ENCODE data around the gene PARK7.

Gene PARK7

DNA sequence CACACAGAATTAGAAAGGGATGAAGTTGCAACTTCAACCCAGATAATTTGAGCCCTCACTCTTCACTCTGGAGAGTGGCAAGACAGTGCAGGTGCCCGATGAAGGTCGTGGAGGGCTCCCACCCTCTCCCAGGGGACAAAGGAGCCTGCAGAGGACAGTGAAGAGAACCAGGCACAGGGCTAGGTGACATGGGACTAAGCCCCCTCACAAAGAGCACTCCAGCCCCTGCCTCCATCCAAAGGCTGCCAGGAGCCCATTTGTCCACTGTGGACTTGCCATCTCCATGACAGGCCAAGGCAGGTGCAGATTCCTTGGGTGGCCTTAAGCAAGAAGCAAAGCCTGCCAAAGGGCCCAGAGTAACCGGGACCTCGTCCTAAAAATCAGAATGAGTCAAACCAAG, 49.5 kb downstream of the PARK7 start:
- no peak for DNase-seq

DNA sequence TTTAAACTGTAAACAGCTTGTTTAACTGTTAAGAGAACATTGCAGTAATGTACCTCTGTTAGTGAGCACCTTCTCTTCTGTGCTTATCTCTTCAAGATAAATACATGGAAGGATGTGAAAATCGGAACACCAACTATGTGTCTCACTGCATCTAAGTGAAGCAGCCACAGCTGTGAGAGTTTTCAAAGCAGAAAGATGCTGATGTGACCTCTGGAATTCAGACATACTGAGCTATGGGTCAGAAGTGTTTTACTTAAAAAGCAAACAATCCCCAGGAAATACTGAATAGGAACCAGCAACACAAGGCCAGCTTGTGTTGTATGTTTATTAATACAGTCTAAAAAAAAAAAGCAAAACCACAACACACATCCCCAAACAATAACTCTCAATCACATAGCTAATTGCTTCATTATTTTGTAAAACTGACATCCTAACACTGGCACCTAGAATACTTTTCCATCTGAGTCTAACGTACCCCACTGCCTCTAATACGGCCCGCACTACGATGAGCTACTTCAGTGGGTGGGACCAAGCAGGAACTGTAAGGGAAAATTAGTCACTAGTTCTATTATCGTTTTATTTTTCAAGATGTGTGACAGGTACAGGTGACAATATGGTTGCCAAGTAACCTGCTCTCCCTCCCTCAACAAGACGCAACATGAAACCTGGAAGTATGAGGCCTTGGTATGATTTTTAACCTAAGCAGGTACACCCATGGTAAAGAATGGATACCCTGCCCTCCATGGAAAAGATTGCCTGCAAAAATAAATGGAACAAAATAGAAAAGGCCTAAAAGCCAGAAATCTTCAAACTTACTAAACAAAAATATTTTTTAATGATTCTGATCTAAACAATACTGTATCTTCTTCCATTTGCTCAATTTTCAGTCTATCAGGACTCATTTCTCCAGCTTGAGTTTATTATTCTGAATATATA, 50.7 kb downstream of the PARK7 start:
- DNase-seq: no peak

DNA sequence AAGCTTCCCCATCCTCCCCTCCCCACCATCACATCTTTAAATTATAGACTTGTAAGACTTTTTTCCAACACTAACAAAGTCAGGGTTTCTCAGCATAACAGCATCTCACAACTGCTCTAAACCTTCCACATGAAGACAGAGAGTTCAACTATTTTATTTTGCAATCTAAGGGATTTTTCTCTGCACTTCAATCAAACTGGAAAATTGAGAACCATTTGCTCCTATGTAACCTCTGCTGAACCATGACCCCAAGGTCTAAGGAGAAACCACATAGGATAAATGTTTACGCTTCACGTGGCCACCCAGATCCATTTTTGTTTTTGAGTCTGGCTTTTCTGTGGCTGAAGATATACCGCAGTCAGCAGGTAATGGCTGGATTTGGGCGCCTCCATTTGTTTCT, 51.4 kb downstream of the PARK7 start:
- no peak for DNase-seq

GRCh38 chr1:8013399-8013798, 51.9 kb downstream of the PARK7 start:
- DNase-seq: no peak

DNA sequence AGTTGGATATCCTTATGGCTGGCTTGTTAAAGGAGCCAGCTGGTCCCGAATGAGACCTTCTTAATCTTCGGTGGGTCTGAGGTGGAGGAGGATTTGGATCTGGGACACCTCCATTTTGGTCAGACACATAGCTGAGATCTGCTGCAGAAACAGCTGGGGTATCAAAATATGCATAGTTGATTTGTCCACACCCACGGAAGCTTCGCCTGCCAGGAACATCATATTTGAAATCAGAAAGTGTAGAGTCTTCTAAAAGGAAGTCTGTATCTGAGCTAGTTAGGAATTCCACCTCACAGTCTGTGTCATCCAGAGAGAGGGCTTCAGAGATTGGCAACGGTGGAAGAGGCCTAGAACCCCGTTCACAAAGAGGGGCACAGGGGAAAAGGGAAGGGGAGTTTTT, 52.3 kb downstream of the PARK7 start:
- DNase-seq: no peak

GRCh38 chr1:8014381-8014988, 53.0 kb downstream of the PARK7 start:
- DNase-seq: no peak

DNA sequence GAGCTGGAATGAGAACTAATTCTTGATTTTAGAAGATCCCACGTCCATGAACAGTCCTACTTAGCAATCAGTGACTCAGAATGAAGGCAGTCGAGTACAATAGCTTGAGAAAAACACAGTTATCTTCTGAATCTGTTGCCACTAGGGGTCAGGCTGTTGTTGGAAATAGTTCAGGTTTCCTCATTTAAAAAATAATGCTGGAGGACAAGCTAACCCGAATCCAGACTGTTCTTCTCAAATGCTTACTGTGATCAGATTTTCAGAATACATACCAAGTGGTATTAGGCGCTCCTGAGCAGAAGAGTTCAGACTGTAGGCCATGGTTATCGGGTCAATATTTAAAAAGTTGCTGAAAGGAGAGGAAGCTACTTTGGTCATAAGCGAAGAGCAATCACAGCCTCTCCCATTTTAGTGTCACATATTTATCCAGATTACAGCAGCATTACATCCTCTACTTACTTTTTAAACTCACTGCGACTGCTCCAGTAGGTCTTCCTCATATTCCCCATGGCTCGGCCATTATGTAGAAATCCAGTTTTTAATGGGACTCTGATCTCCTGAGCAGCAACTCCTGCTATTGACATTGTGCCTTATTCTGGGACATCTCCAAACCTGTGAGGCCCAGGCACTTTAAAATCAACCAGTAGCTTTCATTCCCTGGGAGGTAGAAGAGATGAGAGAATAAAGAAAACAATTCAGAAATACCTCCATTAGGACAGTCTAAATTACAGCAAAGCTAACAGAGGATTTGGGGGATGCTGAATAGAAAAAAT, 53.7 kb downstream of the PARK7 start:
- DNase-seq: peak; percentile 74

DNA sequence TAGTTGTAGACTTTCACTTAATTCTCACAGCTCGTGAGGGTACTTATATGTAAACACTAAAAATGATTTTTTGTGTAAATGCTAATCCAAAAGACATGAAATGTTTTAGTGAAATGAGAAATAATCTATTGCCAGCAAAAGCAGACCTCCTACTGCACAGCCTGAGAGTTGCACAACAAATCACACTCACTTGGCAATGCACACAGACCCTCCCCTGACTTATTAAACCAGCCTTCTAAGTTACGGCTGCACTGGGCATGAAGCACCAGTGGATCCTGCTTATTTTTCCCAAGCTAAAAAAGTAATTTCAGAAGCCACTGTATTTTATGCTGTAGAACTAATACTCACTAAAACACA, 54.3 kb downstream of the PARK7 start:
- DNase-seq: no peak

DNA sequence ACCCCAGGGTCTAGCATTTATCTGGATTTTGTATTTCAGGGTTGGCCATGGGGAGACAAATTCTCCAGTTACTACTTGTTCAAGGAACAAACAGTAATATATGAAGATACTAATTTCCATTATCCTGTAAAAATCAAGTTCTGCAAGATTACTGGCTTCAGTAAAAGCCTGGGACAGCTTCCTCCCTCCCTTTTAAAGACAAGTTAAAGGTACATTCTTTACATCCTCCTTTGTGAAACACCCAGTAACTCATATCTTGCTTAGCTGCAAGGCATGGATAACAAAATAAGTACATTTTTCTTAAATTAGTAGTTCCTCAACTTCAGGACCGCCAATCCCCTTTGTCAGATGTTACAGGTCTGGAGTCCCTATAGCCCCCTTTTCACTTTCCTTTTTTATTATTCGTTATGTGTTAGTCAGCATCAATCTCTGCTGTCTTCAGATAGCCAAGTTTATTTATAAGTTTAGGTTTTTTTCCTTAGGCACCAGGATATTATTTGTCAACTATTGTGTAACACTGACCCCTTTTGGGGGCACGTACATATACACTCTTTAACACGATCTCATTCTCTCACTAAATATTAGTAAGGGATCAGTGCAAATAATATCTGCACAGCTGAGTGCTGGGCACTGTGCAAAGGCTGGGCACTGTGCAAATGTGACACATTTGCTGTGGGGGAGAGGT, 54.8 kb downstream of the PARK7 start:
- no peak for DNase-seq

DNA sequence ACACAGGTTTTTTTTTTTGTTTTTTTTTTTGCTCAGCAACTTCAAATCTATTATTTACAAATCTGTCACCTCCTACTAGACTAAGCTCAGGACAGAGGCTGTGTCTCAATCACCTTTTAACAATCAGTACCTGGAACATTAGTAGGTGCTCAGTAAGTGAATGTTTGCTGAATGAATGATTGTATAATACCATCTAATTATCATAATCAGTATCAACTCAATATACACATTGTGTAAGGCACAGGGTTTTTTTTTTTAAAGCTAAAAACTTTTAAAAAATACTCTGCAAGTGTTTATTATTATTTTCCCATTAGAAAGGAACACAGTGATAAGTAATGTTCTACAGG, 55.4 kb downstream of the PARK7 start:
- no peak for DNase-seq

DNA sequence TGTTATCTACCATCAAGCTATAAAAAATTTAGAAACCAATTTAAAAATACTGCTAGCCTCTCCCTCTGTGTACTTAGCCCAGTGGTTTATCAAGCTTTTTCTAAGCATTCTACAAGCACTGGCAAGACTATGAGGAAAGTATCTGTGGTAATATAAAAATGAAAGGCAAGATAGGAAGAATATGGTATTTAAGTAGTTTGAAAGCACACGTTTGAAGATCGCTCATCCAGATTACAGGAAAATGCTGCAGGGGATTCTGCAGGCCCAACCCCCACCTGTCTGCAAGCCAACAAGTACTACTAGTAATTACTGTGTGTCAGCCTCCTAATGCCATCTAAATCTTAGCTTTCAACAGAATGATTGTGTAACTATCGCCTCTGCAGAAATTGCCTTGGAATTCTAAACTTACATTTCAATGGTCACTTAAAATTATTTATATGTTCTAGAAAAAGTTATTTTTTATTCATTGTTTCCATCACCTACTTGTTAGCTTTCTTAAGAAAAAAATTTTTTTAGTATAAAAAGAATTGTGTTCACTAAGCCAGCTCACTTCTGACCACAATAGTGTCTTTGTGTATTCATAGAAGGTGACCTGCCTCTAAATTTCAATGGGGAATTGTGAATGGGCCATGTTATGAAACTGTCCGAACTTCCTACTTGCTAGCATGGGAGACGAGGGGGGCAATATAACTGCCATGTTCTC, 56.1 kb downstream of the PARK7 start:
- no peak for DNase-seq

- DNase-seq: no peak
Measured at GRCh38 chr1:8018492-8019228, 57.1 kb downstream of the PARK7 start.

DNA sequence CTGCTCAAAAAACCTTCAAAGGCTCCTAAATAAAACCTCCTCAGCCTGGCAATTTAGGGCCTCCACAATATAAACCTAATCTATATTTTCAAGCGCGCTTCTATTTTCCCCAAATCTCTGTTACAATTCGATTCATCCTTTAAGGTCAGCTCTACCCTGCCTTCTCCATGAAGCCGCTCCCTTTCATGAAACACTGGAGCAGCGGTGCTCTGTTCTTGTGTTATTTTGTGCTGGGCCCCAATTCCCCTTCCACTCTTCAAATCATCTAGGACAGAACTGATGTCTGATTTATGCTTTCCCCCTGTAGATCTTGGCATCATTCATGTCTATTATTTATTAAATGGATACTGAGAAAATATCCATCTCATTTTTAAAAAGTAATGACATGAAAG, 57.7 kb downstream of the PARK7 start:
- DNase-seq: no peak

DNA sequence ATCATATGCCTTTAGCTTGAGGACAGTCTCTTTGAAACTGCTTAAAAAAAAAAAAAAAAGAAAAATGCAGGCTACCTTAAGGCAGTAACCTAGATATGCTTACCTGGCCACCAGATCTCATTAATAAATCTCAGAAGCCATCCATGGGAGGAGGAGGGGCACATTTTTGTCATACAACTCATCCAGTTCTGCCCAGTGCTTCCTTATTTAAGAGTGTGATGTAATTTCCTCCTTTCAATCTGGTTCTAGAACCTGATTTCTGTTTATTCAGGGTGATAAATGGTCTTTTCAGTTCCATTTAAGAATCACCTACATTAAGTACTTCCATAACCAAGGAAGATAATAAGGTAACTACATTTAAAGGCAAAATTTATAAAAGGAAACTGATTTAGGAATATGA, 58.5 kb downstream of the PARK7 start:
- DNase-seq: peak; percentile 57

GRCh38 chr1:8021676-8022266, 60.3 kb downstream of the PARK7 start:
- DNase-seq: no peak

- no peak for DNase-seq
Measured at GRCh38 chr1:8022395-8023286, 61.1 kb downstream of the PARK7 start.

GRCh38 chr1:8023287-8023994, 61.9 kb downstream of the PARK7 start:
- no peak for DNase-seq

DNA sequence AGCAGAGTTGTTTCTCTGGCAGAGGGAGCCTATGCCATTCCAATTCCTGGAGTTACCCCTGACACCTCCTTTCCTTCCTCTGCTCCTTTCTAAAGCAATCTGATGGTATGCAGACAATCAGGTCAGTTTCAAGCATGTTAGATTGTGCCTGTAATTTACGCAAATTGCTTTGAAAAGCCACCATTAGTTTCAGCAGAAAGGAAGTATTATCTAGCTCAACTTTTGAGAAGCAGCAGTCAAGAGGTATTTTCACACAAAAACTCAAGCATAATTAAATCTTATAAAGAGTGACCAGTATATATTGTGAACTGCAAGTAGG, 62.4 kb downstream of the PARK7 start:
- no peak for DNase-seq

DNA sequence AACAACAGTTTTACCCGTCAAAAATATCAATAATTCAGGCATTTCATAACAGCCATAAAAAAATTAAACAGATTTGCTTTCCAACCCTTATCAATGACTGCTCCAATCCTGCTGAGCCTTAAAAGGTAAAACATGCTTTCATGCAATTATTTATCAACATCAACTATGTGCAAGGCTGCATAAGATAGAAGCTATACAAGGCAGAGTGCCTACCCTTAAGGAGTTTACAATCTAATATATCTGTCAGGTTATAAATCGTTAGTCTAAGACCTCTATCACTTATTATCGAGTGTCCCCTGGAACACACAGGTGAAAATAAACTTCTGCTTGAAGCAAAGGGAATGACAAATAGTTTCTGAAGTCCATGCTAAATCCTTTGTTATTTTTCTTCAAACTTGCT, 62.8 kb downstream of the PARK7 start:
- DNase-seq: no peak

GRCh38 chr1:8025061-8025670, 63.7 kb downstream of the PARK7 start:
- no peak for DNase-seq

All from RPMI8226 (cell line).